PC-3 (cell line): ENCODE data around the gene SNCA.

Source experiments
- CTCF ChIP-seq: fragments of 300-600 bp; sonication (generic); conservative IDR thresholded peaks from 2 replicates; pipeline ENCODE4 v1.5.1; 2017; ENCODE audit warnings: antibody characterized with exemption, low read depth, mild to moderate bottlenecking, low read length
- EZH2 ChIP-seq: fragments of 300-600 bp; sonication (generic); IDR thresholded peaks from one replicate; pipeline ENCODE4 v1.6.1; 2017; ENCODE audit warnings: antibody characterized with exemption, mild to moderate bottlenecking, low read length; ENCODE audit not compliant: unreplicated experiment

GRCh38 chr4:89725268-89725667, 111.7 kb downstream of the SNCA start:
- TF ChIP-seq CTCF (no peak), EZH2 (no peak)
